Panc1 (cell line): ENCODE data around the gene MEIS1.

Experiments used
- CTCF ChIP-seq: fragments of 450-650 bp; IDR thresholded peaks from 2 replicates; pipeline ENCODE4 v1.5.1; 2017; ENCODE audit warnings: mild to moderate bottlenecking
- POLR2AphosphoS5 ChIP-seq: IDR thresholded peaks from 2 replicates; pipeline ENCODE4 v1.6.1; 2012; ENCODE audit warnings: mild to moderate bottlenecking, low read depth, low read length, moderate library complexity
- SIN3A ChIP-seq: IDR thresholded peaks from 2 replicates; pipeline ENCODE4 v1.6.1; 2012; ENCODE audit warnings: low read depth, mild to moderate bottlenecking, low read length, moderate library complexity, borderline replicate concordance; ENCODE audit not compliant: insufficient read depth
- TCF7L2 ChIP-seq: IDR thresholded peaks from 2 replicates; pipeline ENCODE4 v1.6.1; 2011; ENCODE audit warnings: mild to moderate bottlenecking, low read depth, low read length, inconsistent platforms

GRCh38 chr2:66604326-66604725, 169.4 kb downstream of the MEIS1 start:
- TF ChIP-seq CTCF (no peak), POLR2AphosphoS5 (no peak), TCF7L2 (no peak), SIN3A (no peak)
